Body of pancreas (tissue), 4 donors: ENCODE results near the gene MYO10. TPM values are rescaled to one million over a fixed set of nuclear protein-coding genes. Genes with fewer than 3 reads are reported as not detected.

Source experiments
- ATAC-seq: fragments of 150-250 bp; one replicate; pipeline ENCODE4 v1.9.1; 2016
- DNase-seq, 4 donors: peaks; one replicate each; pipeline ENCODE4 v3.0.0-alpha.2; 2019
- H3K27ac ChIP-seq, 4 donors: fragments of 200-600 bp; sonication (generic); 1 replicate in 3 of 4; 2 replicates in 1 of 4; pipeline versions ENCODE4 v1.5.1 to v1.6.1; 2016 to 2019; ENCODE audit warnings: mild to moderate bottlenecking in 1 of 4, mixed read lengths in 1 of 4, moderate library complexity in 1 of 4
- H3K27me3 ChIP-seq, 2 donors: fragments of 200-600 bp; sonication (generic); one replicate each; pipeline ENCODE4 v1.6.0; 2016; ENCODE audit warnings: mild to moderate bottlenecking in 1 of 2
- H3K36me3 ChIP-seq, 2 donors: fragments of 200-600 bp; sonication (generic); replicated peaks in 1 of 2; 2 replicates each; pipeline ENCODE4 v1.5.1; 2016; ENCODE audit warnings: low read depth in 2 of 2; ENCODE audit not compliant: insufficient read depth in 1 of 2
- H3K4me1 ChIP-seq: fragments of 200-600 bp; sonication (generic); one replicate; pipeline ENCODE4 v1.6.0; 2016
- H3K4me3 ChIP-seq, 2 donors: fragments of 200-600 bp; sonication (generic); 1 replicate in 1 of 2; 2 replicates in 1 of 2; pipeline ENCODE4 v1.5.1; 2016 to 2019
- H3K9me3 ChIP-seq, 3 donors: fragments of 200-600 bp; sonication (generic); 1 replicate in 2 of 3; 2 replicates in 1 of 3; pipeline ENCODE4 v1.5.1; 2016
- POLR2A ChIP-seq, 3 donors: fragments of 450-650 bp; IDR thresholded peaks; one replicate each; pipeline ENCODE4 v1.6.1; 2016; ENCODE audit warnings: antibody characterized with exemption in 3 of 3, mild to moderate bottlenecking in 2 of 3
- WGBS, 2 donors: methylation state at CpG; one replicate each; pipeline ENCODE4 v1.1.5; 2017; 5-methylcytosine and 5-hydroxymethylcytosine counted together
- intact Hi-C: fragments of 100-400 bp; cut with DNase I; formaldehyde crosslinking; loops from one replicate; pipeline ENCODE4 v1.15.1; 2023
- total RNA-seq, 2 donors: library from RNA; depleted of rRNA; stranded (reverse); fragments of >200 nt; gene quantifications; one replicate each; pipeline ENCODE4 v1.1.0, GENCODE V29; 2016
- TF ChIP-seq, protein P1 (sequence below), 7 experiments: fragments of 450-650 bp in 4 of 7; fragments of 200-600 bp in 3 of 7; sonication (generic) in 3 of 7; IDR thresholded peaks; one replicate each; pipeline ENCODE4 v1.5.1; 2016 to 2019; ENCODE audit warnings: antibody characterized with exemption in 7 of 7

MYO10 gene
- total RNA-seq, 2 donors from 2014 or later = 35.8 to 162 TPM

DNA sequence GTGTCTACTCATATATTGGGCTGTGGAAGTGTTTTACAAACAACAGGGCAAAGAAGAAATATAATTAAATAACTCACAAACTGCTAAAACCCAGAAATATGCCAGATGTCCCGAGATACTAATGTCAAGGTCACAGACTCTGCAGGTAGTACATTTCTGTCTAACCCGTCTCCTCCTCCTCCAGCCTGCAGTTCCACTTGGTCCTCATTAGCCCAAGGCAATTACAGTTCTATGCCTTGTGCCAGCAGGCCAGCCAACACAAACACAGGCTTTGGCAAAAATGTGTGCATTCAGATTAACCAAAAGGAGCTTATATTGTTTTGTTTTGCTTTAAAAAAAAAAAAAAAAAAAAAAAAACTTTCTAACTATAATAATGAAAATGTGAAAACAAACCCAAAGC is 148.8 kb downstream of the MYO10 start:
- intact Hi-C loops = no loop called here
- H3K9me3 ChIP-seq = no peaks in the 10 kb centered on the region
- peaks cover 0 to under 1% of the 10 kb centered on the region in 2 donors for H3K36me3 ChIP-seq
- H3K4me3 ChIP-seq = no peak overlapping the region
- TF ChIP-seq POLR2A (IDR thresholded peaks at IDR 0.05) = no peak
- TF ChIP-seq, protein P1, sequence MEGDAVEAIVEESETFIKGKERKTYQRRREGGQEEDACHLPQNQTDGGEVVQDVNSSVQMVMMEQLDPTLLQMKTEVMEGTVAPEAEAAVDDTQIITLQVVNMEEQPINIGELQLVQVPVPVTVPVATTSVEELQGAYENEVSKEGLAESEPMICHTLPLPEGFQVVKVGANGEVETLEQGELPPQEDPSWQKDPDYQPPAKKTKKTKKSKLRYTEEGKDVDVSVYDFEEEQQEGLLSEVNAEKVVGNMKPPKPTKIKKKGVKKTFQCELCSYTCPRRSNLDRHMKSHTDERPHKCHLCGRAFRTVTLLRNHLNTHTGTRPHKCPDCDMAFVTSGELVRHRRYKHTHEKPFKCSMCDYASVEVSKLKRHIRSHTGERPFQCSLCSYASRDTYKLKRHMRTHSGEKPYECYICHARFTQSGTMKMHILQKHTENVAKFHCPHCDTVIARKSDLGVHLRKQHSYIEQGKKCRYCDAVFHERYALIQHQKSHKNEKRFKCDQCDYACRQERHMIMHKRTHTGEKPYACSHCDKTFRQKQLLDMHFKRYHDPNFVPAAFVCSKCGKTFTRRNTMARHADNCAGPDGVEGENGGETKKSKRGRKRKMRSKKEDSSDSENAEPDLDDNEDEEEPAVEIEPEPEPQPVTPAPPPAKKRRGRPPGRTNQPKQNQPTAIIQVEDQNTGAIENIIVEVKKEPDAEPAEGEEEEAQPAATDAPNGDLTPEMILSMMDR (IDR thresholded peaks at IDR 0.05) = no peak
- H3K4me1 ChIP-seq = peaks cover 42% of the 10 kb centered on the region
- DNase-seq (peak in 3 of 4 donors; percentile 40 to 53 (median 41)), ATAC-seq (peak; percentile 66)
- 11 to 12% methylated on average over 2 of the region's 2 CpGs for whole genome bisulfite sequencing, 2 donors
- H3K27ac ChIP-seq = peak overlapping the region in 2 of 4 donors; percentile 23 to 37
- H3K27me3 ChIP-seq = no peaks in the 10 kb centered on the region

GRCh38 chr5:16784843-16785791 is 151.0 kb downstream of the MYO10 start:
- H3K27ac ChIP-seq = no peak overlapping the region
- peaks cover 5 to 6% of the 10 kb centered on the region in 2 donors for H3K36me3 ChIP-seq
- TF ChIP-seq POLR2A (IDR thresholded peaks at IDR 0.05) = no peak
- TF ChIP-seq, protein P1 (IDR thresholded peaks at IDR 0.05) = no peak
- H3K4me1 ChIP-seq = peaks cover 28% of the 10 kb centered on the region
- intact Hi-C loops = no loop called here
- DNase-seq (no peak), ATAC-seq (no peak)
- 70 to 78% methylated on average over 25 to 26 of the region's 26 CpGs for WGBS, 2 donors
- H3K27me3 ChIP-seq = no peaks in the 10 kb centered on the region
- no peak overlapping the region for H3K4me3 ChIP-seq
- no peaks in the 10 kb centered on the region for H3K9me3 ChIP-seq

DNA sequence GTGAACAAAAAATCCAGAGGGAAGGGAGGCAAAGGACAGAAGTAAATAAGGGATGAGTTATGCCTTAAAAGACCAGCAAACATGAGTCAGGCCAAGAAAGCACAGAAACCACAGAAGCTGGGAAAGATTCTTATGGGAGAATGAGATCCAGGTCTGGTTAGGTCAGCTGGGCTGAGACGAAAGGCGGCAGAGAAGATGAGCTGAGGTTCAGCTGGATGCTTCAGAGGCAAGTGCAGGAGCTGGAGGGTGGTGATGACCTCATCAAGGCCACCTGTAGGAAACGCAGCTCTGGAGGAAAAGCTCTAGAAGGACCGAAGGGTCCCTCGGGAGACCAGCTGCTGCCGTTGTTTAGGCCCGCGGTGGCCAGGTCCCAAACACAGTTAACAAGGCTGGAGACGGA is 152.0 kb downstream of the MYO10 start:
- Histone ChIP-seq H3K36me3 (peaks cover 5 to 7% of the 10 kb centered on the region in 2 donors), H3K4me3 (no peak overlapping the region), H3K4me1 (peaks cover 24% of the 10 kb centered on the region), H3K27me3 (no peaks in the 10 kb centered on the region), H3K9me3 (no peaks in the 10 kb centered on the region), H3K27ac (peak overlapping the region in 1 of 4 donors; percentile 2)
- no peak for ATAC-seq
- WGBS, 2 donors = 86 to 96% methylated on average over 9 of the region's 9 CpGs
- no peak for DNase-seq
- TF ChIP-seq, protein P1 (IDR thresholded peaks at IDR 0.05) = no peak
- TF ChIP-seq POLR2A (IDR thresholded peaks at IDR 0.05) = no peak
- intact Hi-C loops = no loop called here

- Histone ChIP-seq H3K9me3 (no peaks in the 10 kb centered on the region), H3K4me1 (peaks cover 14% of the 10 kb centered on the region), H3K36me3 (peaks cover 5 to 10% of the 10 kb centered on the region in 2 donors), H3K27ac (no peak overlapping the region), H3K4me3 (no peak overlapping the region), H3K27me3 (no peaks in the 10 kb centered on the region)
- TF ChIP-seq, protein P1 (IDR thresholded peaks at IDR 0.05) = no peak
- TF ChIP-seq POLR2A (IDR thresholded peaks at IDR 0.05) = no peak
- ATAC-seq (no peak), DNase-seq (no peak)
- 93 to 95% methylated on average over 12 of the region's 12 CpGs for WGBS, 2 donors
- intact Hi-C loops = no loop called here
These were observed 154.1 kb downstream of the MYO10 start for GRCh38 chr5:16781828-16782626.
